ENCODE results near the gene TNPO1. TPM values are rescaled to one million over a fixed set of nuclear protein-coding genes. Genes with fewer than 3 reads are reported as not detected.
A peak's percentile ranks its signal among the peaks of the same experiment; 100 is the strongest.

TNPO1 gene
- total and polyA plus RNA-seq, 2 donors (not counting 1 experiment from before 2014, with no cell fraction given): 93.7 to 226 TPM

- peak overlapping the region in 1 of 4 experiments; percentile 6 for H3K4me3 ChIP-seq (replicated peaks in 1 of 4; ENCODE audit: control extremely low read depth in 1 of 4, insufficient read depth in 1 of 4, low read depth in 3 of 4, low read length in 4 of 4)
- H3K9ac ChIP-seq (ENCODE audit: insufficient read depth, low read length): no peak overlapping the region
- H3K36me3 ChIP-seq (ENCODE audit: control insufficient read depth, insufficient read depth, low read length): no peaks in the 10 kb centered on the region
- peaks cover 83% of the 10 kb centered on the region for H3K79me2 ChIP-seq (ENCODE audit: control insufficient read depth, insufficient read depth, low read length)
- no peaks in the 10 kb centered on the region for H3K27me3 ChIP-seq (ENCODE audit: control insufficient read depth, insufficient read depth, low read length)
- peaks cover 4% of the 10 kb centered on the region for H3K4me1 ChIP-seq (ENCODE audit: control insufficient read depth, extremely low read depth, insufficient read depth, low read length)
- no peak overlapping the region for H2AFZ ChIP-seq (ENCODE audit: low read length)
- H3K4me2 ChIP-seq (ENCODE audit: extremely low read depth, insufficient read depth, low read length): peak overlapping the region; percentile 49
- no peaks in the 10 kb centered on the region for H4K20me1 ChIP-seq (ENCODE audit: control insufficient read depth, extremely low read depth, insufficient read depth, low read length)
- DNase-seq (ENCODE audit: low read depth in 2 of 2): no peak
- peak overlapping the region; percentile 19 for H3K27ac ChIP-seq (ENCODE audit: insufficient read depth, low read length)
- no peaks in the 10 kb centered on the region for H3K9me3 ChIP-seq (ENCODE audit: control insufficient read depth, insufficient read depth, low read depth, low read length)
- no peak for TF ChIP-seq CTCF (conservative IDR thresholded peaks at IDR 0.05 in 1 of 2, IDR thresholded peaks at IDR 0.05 in 1 of 2; ENCODE audit: low read depth in 1 of 2, low read length in 2 of 2)
- no peak for TF ChIP-seq EZH2 (IDR thresholded peaks at IDR 0.05; ENCODE audit: low read length, missing control alignments)
Observed at GRCh38 chr5:72822944-72823343, 6.5 kb downstream of the TNPO1 start.

GRCh38 chr5:72829707-72830106, 13.2 kb downstream of the TNPO1 start:
- no peak overlapping the region for H3K4me2 ChIP-seq (ENCODE audit: extremely low read depth, insufficient read depth, low read length)
- no peaks in the 10 kb centered on the region for H3K9me3 ChIP-seq (ENCODE audit: control insufficient read depth, insufficient read depth, low read depth, low read length)
- no peak for DNase-seq (ENCODE audit: low read depth in 2 of 2)
- no peak for TF ChIP-seq CTCF (conservative IDR thresholded peaks at IDR 0.05 in 1 of 2, IDR thresholded peaks at IDR 0.05 in 1 of 2; ENCODE audit: low read depth in 1 of 2, low read length in 2 of 2)
- TF ChIP-seq EZH2 (IDR thresholded peaks at IDR 0.05; ENCODE audit: low read length, missing control alignments): no peak
- no peaks in the 10 kb centered on the region for H4K20me1 ChIP-seq (ENCODE audit: control insufficient read depth, extremely low read depth, insufficient read depth, low read length)
- H3K79me2 ChIP-seq (ENCODE audit: control insufficient read depth, insufficient read depth, low read length): peaks cover 49% of the 10 kb centered on the region
- no peak overlapping the region for H2AFZ ChIP-seq (ENCODE audit: low read length)
- H3K4me1 ChIP-seq (ENCODE audit: control insufficient read depth, extremely low read depth, insufficient read depth, low read length): no peaks in the 10 kb centered on the region
- H3K9ac ChIP-seq (ENCODE audit: insufficient read depth, low read length): no peak overlapping the region
- H3K27me3 ChIP-seq (ENCODE audit: control insufficient read depth, insufficient read depth, low read length): no peaks in the 10 kb centered on the region
- no peaks in the 10 kb centered on the region for H3K36me3 ChIP-seq (ENCODE audit: control insufficient read depth, insufficient read depth, low read length)
- H3K4me3 ChIP-seq (replicated peaks in 1 of 4; ENCODE audit: control extremely low read depth in 1 of 4, insufficient read depth in 1 of 4, low read depth in 3 of 4, low read length in 4 of 4): no peak overlapping the region
- no peak overlapping the region for H3K27ac ChIP-seq (ENCODE audit: insufficient read depth, low read length)

- H3K27ac ChIP-seq (ENCODE audit: insufficient read depth, low read length): no peak overlapping the region
- DNase-seq (ENCODE audit: low read depth in 2 of 2): no peak
- TF ChIP-seq CTCF (conservative IDR thresholded peaks at IDR 0.05 in 1 of 2, IDR thresholded peaks at IDR 0.05 in 1 of 2; ENCODE audit: low read depth in 1 of 2, low read length in 2 of 2) (no peak), EZH2 (IDR thresholded peaks at IDR 0.05; ENCODE audit: low read length, missing control alignments) (no peak)
- no peak overlapping the region for H3K4me2 ChIP-seq (ENCODE audit: extremely low read depth, insufficient read depth, low read length)
- no peaks in the 10 kb centered on the region for H3K27me3 ChIP-seq (ENCODE audit: control insufficient read depth, insufficient read depth, low read length)
- no peaks in the 10 kb centered on the region for H3K4me1 ChIP-seq (ENCODE audit: control insufficient read depth, extremely low read depth, insufficient read depth, low read length)
- H3K79me2 ChIP-seq (ENCODE audit: control insufficient read depth, insufficient read depth, low read length): peaks cover 49% of the 10 kb centered on the region
- no peak overlapping the region for H2AFZ ChIP-seq (ENCODE audit: low read length)
- H3K9me3 ChIP-seq (ENCODE audit: control insufficient read depth, insufficient read depth, low read depth, low read length): no peaks in the 10 kb centered on the region
- H4K20me1 ChIP-seq (ENCODE audit: control insufficient read depth, extremely low read depth, insufficient read depth, low read length): no peaks in the 10 kb centered on the region
- no peak overlapping the region for H3K9ac ChIP-seq (ENCODE audit: insufficient read depth, low read length)
- no peaks in the 10 kb centered on the region for H3K36me3 ChIP-seq (ENCODE audit: control insufficient read depth, insufficient read depth, low read length)
- no peak overlapping the region for H3K4me3 ChIP-seq (replicated peaks in 1 of 4; ENCODE audit: control extremely low read depth in 1 of 4, insufficient read depth in 1 of 4, low read depth in 3 of 4, low read length in 4 of 4)
Observed at GRCh38 chr5:72830362-72830761, 13.9 kb downstream of the TNPO1 start.
